SH-SY5Y (cell line): ENCODE data around the gene IPCEF1.

ENCODE experiments used
- GATA2 ChIP-seq: IDR thresholded peaks from 2 replicates; pipeline ENCODE4 v1.6.1; 2011; ENCODE audit warnings: mild to moderate bottlenecking, low read depth, low read length
- GATA3 ChIP-seq: IDR thresholded peaks from 2 replicates; pipeline ENCODE4 v1.6.1; 2011; ENCODE audit warnings: low read depth, mild to moderate bottlenecking, low read length, moderate library complexity

- TF ChIP-seq GATA2 (no peak), GATA3 (no peak)
These were observed 119.8 kb downstream of the IPCEF1 start for GRCh38 chr6:154236646-154237301.
